Hindlimb muscle (tissue), 1 donor: ENCODE data around the gene PPIL3. TPM values are rescaled to one million over a fixed set of nuclear protein-coding genes. Genes with fewer than 3 reads are reported as not detected.

ENCODE experiments used
- polyA plus RNA-seq: library from polyadenylated mRNA; unstranded; fragments of 120-200 nt; gene quantifications from one replicate; pipeline ENCODE4 v1.2.1, GENCODE V29; 2013; ENCODE audit not compliant: insufficient read length

The PPIL3 gene
- polyA plus RNA-seq, 1 donor, result 30.7 TPM

Other genes starting within 250 kb of the PPIL3 start
- 105 TPM for gene BZW1, start 77.2 kb downstream of the PPIL3 start, polyA plus RNA-seq
- gene CLK1, start 24.4 kb downstream of the PPIL3 start, polyA plus RNA-seq, result 123 TPM
- gene NIF3L1, start 294 bp upstream of the PPIL3 start, polyA plus RNA-seq, result 15.3 TPM
- 14.7 TPM for gene ORC2, start 74.6 kb upstream of the PPIL3 start, polyA plus RNA-seq
- gene HYCC2, start 182.6 kb upstream of the PPIL3 start, polyA plus RNA-seq, result 6.9 TPM
- gene NDUFB3, start 182.9 kb upstream of the PPIL3 start, polyA plus RNA-seq, result 67.9 TPM
- gene CFLAR, start 227.1 kb upstream of the PPIL3 start, polyA plus RNA-seq, result 44.8 TPM